ENCODE results near the gene LHPP.

The LHPP gene

DNA sequence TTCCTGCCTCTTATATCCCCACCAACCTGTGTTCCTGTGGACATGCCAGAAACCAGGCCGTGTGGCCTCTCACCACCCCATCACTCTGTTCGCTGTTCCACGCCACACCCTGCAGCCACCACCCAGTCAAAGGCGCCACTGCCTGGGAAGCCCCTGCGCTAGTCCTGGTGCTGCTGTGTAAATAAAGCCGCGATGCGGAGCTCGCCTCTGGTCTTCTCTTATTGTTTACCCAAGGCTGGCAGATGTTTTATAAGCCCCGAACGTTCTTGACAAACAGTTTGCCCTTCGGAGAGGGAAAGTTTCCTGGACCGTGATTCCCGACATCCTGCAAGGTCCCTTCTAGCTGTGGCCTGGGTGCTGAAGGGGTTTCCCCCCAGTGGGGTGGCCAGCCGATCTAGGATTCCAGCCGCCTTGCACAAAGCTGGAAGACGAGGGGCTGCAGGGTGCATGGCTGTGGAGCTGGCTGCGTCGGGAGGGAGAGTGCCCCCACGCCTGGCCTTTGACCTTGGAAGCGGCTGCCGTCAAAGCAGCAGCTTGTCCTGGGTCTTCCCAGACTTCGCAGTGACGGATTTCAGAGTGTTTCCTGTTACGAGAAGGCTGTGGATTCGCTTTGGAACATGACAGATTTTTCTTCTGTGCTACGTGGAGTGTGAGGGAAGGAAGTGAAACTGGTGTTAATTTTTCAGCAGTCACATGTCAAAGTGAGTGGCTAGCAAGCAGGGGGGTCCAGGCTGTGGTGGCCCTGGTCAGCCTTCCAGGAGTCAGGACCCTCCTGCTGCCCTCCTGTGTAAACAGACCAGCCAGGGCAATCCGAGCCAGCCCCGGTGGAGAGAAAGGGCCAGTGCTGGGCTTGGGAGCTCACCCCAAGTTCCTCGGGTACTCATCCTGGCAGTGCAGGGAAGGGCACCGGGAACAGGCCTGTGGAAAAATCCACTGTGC is 61.6 kb downstream of the LHPP start:
- no peak for DNase-seq

DNA sequence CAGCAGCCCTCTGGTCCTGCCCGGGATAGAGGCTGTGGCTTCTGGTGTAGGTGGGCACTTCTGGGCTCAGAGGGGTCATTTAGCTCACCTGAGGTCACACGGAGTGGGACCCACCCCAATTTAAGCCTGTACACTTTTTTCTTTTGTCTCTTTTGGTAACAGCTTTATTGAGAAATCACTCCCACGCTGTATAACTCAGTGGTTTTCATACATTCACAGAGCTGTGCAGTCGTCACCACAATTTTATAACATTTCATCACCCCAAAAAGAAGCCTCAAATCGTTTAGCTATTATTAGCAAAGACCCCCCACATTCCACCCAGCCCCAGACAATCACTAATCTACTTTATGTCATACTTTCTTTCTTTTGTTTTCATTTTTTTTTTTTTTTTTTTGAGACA is 62.3 kb downstream of the LHPP start:
- DNase-seq = no peak

DNA sequence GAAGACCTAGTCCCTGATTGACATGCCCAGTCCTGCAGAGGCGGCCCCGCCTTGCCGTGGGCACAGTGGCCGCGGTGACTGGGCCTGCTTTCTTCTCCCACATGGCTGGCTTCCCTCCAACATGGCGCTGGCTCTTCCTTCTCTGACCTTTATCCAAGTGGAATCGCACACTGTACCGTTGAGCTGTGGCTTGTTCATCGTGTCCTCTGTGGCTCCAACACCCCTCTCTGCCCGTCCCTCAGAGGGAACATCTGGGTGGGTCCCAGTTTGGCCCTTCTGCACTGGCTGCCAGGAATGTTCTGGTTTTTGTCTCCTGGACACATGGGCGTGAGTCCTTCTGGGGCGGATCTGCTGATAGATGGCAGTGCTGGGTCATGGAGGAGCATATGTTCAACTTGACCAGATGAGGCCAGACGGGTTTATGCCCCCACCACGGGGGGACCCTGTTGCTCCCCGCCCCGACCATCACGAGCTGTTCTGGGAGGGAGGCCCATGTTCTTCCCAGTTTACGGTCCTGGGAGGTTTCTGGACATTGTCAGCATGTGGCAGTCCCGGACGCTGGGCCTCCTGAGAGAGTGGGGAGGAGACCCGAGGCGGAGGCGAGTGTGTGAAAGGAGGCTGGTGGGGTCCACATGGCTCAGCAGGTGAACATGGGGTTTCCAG is 63.5 kb downstream of the LHPP start:
- DNase-seq = no peak

DNA sequence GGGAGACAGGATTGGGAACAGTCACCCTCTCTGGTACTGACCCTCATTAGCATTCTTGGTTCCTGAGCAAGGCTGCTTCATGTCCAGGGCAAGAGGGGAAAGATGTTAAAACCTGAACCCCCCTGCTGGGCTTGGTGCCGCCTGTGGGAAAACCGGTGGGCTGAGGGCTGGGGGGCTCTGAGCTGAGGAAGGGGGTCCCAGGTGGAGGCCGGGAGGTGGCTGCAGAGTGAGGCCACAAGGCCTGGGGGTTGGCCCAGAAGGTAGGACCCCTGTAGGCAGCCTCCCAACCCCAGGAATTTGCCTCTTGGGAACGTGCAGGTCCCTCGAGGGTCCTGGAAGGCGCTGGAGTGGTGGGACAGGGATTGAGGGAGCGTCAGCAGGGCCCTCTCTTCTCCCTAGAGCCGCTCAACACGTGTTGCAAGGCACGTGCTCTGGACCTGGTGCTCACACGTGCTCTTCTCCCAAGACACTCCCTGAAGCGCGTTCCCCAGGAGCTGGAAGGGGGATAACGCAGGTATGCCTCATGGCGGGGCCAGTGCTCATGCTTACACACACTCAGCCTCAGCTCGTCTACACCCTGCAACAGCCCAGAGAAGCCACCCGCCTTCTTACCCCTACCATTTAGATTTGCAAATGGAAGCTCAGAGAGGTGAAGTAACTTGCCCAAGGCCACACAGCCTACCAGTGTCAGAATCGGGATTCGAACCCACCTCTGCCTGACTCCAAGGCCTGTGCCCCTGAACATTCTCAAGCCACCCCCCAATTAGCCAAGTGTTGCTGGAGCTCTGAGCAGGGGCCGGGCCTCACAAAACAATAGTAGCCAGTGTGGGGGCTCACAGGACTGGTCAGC is 64.4 kb downstream of the LHPP start:
- no peak for DNase-seq

DNA sequence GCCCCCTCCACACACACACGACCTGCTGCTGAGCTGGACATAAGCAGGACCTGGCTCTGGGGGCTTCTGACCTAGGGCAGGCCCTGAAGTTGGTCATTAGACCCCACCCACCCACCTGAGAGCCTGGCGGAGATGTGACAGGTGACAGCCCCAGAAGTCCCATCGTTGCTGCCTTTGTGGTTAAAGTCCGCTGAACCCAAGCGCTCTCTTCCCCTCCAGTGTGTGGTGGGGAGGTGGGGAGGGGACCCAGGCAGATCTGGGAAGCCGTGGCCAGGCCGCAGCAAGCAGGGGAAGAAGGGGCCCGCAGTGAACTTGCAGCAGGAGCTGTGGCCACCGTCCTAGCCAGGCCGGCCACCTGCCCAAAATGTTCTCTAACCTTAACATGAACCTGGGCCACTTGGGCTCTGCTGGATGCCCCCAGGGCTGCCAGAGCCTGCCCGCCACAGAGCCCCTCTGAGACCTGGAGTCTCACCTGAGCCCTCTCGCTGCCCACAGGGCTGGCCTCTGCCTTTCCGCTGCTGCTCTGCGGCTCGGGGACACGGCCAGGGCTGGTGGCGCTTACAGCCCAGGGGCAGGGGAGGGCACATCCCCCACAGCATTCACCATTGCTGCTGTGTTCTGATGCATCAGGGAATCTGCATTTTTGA is 65.1 kb downstream of the LHPP start:
- DNase-seq = no peak

DNA sequence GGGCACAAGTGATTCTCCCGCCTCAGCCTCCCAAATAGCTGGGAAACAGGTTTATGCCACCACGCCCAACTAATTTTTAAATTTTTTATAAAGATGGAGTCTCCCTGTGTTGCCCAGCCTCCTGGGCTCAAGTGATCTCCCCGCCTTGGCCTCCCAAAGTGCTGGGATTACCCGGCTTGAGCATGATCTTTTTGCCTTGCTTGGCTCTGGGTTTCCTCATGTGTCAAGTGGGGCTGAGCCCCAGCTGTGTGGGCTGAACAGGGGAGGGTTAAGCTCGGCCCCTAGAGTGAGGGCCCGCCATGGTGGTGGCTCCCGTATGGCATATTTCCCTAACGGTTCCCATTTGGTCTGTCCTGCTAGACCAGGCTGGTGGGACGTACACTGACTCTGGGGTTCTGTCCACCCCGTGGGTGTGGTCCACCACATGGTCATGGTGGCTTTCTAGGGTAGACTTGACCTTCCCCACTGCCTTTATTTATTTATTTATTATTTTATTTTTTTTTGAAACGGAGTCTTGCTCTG is 66.3 kb downstream of the LHPP start:
- no peak for DNase-seq

DNA sequence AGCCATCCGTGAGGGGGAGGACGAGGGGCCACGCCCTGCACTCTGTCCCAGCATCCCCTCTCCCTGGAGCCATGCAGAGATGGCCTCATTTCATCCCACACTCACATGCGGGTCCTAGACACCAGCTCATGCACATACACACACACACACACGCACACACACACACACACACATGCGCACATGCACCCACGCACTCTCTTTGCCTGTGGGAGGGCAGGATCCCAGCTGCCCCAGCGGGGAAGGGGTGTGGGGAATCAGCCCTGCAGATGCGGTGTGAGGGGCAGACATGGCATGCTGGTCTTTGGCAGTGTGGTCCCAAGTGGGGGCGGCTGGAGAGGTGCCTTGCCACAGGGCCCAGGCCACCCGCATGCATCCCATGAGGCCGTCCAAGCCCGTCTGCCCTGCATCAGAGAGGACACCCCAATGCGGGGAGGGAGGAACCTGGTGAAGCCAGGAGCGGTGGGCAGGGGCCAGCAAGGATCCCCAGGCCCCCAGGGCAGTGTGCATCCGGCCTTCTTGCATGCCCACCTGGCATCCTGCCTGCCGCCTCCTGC is 68.1 kb downstream of the LHPP start:
- no peak for DNase-seq

DNA sequence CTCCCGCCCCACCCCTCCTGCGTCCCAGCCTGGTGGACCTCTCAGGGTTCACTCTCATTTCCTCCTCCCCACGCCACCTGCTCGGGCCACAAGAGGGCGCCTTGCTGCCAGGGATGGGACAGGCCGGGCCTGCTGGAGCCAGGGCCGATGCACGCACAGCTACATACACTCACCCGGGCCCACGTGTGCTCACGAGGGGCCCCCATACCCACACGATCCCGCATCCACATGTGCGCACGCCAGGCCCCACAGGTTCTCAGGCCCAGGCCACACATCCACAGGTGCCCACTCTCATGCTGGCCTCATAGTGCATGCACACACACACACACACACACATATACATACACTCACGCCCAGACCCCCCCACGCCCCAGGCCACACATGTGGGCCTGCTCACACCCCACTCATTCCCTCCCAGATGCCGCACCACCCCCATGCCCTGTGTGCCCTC is 68.6 kb downstream of the LHPP start:
- DNase-seq = peak; percentile 51

DNA sequence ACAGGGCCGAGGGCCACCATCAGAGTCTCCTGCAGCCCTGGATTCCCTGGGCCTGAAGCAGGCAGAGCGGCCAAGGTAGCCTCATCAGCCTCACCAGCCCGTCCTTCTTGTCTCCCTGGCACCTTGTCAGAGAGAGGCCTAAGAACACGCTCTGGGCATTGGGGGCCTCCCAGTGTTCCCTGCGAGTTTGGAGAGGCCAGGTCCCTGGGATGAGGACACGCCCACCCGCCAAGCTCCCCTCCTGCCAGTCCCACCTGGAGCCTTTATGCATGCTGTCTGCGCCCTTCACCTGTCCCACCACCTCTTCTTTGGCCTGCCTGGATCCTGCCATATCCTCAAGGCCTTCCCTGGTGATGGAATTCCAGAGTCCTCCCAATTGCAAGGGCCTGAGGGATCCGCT is 69.2 kb downstream of the LHPP start:
- no peak for DNase-seq

DNA sequence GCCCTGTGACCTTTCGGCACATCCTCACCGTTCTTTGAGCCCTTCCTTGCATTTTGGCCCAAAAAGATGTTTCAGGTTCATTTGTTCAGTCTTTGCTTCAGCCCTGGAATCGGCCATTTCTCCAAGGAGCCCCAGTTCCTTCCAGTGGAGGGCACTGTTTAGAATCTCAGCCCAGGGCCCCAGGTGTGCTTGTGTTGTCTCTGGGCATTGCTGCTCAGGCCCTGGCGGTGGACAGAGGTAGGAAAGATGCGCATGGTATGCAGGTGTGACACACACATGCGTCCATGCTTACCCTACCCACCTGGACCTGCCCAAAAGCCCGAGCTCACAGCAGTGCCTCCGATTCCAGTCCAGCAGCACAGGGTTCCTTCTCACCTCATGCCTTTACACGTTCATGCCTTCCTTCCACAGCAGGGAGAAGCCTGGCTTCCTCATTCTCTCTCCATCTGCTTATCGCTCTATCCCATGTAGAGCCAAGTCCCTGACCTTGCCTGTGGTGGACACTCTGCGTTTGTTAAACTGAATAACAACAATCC is 70.6 kb downstream of the LHPP start:
- no peak for DNase-seq

DNA sequence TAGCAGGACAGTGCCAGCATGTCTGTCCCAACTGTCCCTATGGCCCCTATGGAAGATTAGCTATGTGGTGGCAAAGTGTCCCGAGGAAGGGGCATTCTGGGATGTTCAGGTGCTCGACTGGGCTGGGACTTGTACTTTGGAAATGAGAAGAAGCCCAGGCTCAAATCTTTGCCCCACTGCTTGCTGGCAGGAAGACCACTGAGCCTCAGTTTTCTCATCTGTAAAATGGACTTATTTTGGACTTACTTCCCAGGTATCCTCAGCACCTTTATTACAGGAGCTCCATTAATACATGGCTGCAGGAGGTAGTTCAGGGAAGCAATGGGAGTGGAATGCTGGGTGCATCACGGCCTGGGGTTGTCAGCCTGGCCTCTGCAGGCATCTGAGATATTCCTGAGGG is 71.2 kb downstream of the LHPP start:
- no peak for DNase-seq

DNA sequence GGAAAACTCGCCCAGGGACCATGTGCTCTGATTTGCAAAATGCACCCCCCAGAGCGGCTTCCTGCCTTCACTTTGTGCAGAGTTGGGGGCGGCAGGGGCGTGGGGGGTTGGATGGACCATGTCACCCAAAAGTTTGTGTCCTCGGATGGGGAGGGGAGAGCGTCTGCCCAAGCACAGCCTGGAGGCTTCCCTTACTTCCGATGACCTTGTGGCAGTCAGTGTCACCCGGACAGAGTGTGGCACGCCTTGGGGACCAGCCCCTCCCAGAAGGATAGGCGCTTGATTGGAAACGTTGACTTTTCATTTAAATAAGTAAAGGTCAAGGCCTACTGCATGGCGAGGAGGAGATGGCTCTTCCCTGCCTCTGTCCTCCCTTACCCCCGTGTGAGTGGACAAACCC is 71.6 kb downstream of the LHPP start:
- DNase-seq = no peak

DNA sequence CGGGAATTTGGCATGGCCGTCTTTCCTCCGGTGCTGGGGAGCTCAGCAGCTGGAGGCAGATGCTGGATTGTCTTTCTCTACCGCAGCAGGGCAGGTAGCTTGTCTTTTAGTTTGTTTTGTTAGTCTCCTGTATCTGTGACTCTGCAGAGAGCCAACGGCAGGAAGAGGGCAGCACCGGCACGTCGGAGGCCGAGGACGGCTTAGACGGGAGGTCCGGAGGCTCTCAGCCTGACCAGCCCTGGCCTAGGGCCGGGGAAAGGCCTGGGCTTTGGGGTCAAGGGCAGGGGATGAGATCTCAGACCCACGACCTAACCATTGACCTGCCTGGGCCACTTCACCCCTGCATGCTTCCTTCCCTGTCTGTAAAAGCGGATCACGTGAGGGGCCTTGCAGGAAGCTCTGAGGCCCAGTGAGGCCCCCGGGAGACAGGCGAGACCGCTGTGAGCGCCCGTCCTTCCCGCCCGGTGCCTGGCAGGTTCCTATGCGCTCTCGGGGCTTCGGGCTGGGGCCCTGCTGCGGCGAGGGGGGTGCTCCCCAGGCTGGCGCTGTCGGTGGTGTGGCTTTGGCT is 72.7 kb downstream of the LHPP start:
- DNase-seq = peak; percentile 60

DNA sequence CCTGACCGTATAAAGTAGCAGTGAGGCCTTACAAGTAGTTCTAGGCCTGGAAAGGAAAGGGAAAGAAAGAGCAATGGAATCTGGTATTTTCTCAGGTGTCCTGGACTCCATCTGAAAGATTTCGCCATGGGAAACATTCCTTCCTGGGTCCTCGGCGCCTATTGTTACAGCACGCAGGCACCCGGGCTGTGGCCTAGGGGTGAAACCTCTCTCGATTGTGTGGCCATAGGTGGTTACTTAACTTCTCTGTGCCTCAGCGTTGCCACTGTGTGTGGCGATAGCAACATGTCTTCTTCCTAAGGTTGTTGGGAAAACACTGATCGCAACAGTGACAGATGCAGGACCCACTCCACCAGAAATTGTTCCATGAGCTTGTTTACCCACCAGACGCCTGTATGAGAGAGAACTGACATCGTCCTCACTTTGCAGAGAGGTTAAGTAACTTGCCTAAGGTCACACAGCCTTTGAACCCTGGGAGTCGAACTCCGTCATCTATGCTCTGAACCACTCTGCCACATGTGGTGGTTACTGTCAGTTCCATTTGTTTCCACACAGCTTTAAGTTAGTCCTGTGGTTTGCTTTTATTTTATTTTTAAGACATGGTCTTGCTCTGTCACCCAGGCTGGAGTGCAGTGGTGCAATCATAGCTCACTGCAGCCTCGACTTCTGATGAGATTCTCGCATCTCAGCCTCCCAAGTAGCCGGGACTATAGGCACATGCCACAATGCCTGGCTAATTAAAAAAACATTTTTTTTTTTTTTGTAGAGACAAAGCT is 73.4 kb downstream of the LHPP start:
- no peak for DNase-seq

DNA sequence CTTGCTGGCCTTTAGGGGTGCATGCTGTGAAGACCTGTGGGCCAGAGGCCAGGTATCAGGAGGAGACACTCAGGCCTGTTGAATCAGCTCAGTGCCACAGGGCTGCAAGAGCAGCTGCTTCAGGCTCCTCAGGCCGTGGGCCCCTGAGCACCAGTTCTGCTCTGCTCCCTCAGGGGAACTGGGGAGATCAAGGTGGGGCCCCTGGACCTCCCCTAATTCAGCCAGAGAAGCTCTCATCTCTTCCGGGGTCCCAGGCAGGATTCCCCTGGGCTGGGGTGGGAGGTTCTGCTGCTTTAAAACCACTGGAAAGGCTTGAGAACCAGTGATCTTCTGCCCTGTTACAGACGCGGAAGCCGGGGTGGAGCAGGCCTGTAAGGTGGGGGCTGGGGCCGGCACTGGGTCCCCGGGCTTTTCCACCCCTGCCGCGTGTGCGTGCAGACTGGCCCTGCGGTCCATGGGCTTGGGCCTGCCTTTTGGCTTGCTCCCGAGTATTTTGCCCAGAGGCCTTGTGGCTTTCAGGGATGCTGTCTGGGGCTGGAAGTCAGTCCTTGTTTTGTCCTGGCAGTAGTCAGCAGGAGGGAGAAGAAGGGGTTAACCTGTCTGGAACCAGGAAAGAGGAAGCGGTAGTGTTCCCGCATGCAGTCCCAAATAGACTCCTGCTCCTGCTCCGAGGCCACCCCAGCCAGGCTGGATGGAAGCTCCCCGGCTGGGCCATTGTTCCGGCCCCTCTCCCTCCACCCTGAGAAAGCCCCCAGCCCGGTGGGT is 74.3 kb downstream of the LHPP start:
- DNase-seq = no peak

DNA sequence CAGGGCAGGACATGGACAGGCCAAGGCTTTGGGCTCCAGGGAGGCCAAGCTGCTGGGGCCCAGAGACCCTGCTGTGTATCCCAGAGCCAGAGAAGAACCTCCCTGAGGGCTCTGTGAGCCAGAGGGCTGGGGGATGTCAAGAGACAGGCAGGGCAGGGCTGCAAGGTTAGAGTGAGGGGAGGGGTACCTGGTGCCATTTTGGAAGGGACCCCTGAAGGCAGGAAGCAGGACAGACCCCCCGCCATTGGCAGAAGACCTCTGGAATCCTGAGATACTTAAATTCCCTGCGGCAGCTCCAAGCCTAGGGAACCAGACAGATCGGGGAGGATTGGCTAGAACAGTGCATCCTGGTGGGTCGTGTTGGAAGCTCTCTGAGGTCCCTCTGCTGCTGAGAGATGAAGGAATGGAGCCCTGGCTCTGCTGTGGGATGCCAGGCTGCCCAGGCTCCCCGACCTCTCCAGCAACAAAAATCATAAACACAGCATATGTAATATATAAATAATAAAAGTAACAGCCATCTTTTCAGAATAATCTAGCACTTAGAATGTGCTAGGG is 75.0 kb downstream of the LHPP start:
- no peak for DNase-seq

DNA sequence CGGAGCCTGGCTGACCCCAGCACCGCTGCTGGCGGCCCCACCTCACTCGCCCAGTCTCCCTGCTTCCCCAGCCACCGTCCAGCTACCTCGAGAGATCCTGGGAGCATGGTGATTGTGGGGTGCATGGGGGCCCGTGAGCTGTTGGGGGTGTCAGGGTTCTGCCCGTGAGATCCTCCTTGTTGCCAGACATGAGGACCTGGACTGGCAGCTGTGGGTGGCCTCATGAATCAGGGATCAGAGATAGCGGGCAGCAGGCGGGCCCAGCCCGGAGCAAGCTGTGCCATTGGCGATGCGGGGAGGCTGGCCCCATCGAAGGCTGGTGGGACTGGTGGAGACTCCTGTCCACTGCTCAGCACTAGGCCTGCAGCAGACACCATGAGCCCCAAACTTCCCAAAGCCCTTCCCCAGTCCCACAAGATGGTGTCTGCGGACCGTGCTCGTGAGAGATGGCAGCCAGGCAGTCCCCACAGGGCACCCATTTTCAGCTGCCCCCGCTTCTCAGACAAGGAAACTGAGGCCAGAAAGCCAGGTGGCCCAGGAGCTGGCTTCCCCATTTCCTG is 75.6 kb downstream of the LHPP start:
- no peak for DNase-seq

DNA sequence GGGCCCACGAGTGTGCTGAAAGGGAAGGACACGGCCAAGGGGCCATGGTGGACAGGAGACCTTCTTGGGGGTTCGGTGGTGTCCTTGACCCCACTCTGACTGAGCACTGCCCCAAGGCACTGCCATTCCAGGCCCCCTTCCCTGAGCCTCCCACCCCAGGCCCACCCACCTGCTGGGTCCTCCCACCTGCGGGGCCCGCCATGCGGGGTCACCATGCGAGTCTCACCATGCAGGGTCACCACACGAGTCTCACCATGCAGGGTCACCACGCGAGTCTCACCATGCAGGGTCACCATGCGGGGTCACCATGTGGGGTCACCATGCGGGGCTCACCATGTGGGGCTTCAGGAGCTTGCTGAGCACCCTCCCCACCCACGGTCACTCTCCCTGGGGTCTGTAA is 76.3 kb downstream of the LHPP start:
- no peak for DNase-seq

DNA sequence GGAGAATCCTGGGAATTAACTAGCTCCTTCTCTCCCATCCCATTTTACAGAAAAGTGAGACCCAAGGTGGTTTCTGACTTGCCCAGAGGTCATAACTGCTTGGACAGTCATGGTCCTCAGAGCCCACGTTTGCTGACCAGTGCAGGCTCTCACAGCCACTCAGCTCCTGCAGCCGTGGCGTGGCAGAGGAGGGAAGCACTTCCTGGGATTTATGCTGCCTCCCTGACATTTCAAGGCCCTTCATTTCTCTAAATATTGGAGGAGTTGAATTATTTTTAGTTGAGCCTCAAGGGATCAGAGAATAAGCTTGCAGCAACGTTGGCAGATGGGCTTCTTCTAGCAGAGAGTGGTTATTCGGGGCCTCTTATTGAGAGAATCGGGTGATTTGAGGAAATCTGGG is 77.1 kb downstream of the LHPP start:
- no peak for DNase-seq

Data from KG1 (cell line).